Karpas-422 (cell line): ENCODE measurements around the gene ADAMTSL2. TPM values are rescaled to one million over a fixed set of nuclear protein-coding genes. Genes with fewer than 3 reads are reported as not detected.

Experiments
- DNase-seq: peaks from one replicate; pipeline ENCODE4 v3.0.0-alpha.2; 2015
- H2AFZ ChIP-seq: fragments of 200-600 bp; sonication (generic); 2 replicates; pipeline ENCODE4 v1.6.1; 2014; ENCODE audit warnings: antibody characterized with exemption, low read length, mixed read lengths
- H3K27ac ChIP-seq: fragments of 200-600 bp; sonication (generic); 2 replicates; pipeline ENCODE4 v1.5.1; 2014; ENCODE audit warnings: mild to moderate bottlenecking, low read length, moderate library complexity
- H3K27me3 ChIP-seq: fragments of 200-600 bp; sonication (generic); 2 replicates; pipeline ENCODE4 v1.6.1; 2014; ENCODE audit warnings: low read length, mixed read lengths
- H3K36me3 ChIP-seq: fragments of 200-600 bp; sonication (generic); 2 replicates; pipeline ENCODE4 v1.6.1; 2014; ENCODE audit warnings: low read length, mixed read lengths; ENCODE audit not compliant: insufficient read depth
- H3K4me1 ChIP-seq: fragments of 200-600 bp; sonication (generic); 2 replicates; pipeline ENCODE4 v1.6.1; 2014; ENCODE audit warnings: mild to moderate bottlenecking, low read length, mixed read lengths
- H3K4me2 ChIP-seq: fragments of 200-600 bp; sonication (generic); 2 replicates; pipeline ENCODE4 v1.6.1; 2014; ENCODE audit warnings: low read length, low read depth, mild to moderate bottlenecking; ENCODE audit not compliant: poor library complexity, severe bottlenecking
- H3K4me3 ChIP-seq: fragments of 200-600 bp; sonication (generic); 2 replicates; pipeline ENCODE4 v1.5.1; 2014; ENCODE audit warnings: mild to moderate bottlenecking, antibody characterized with exemption, low read length, mixed read lengths
- H3K79me2 ChIP-seq: fragments of 200-600 bp; sonication (generic); 2 replicates; pipeline ENCODE4 v1.6.1; 2014; ENCODE audit warnings: mild to moderate bottlenecking, low read length, mixed read lengths
- H3K9ac ChIP-seq: fragments of 200-600 bp; sonication (generic); 2 replicates; pipeline ENCODE4 v1.6.0; 2014; ENCODE audit warnings: low read length
- H3K9me2 ChIP-seq: fragments of 200-600 bp; sonication (generic), shearing (Covaris generic); replicated peaks from 2 replicates; pipeline ENCODE4 v1.6.0; 2014; ENCODE audit warnings: mild to moderate bottlenecking, low read length, moderate library complexity; ENCODE audit not compliant: insufficient read depth
- H3K9me3 ChIP-seq: fragments of 300-700, 200-600 bp; sonication (generic); 2 replicates; pipeline ENCODE4 v1.6.1; 2014; ENCODE audit warnings: low read length, mixed read lengths
- H4K20me1 ChIP-seq: fragments of 200-600 bp; sonication (generic); 2 replicates; pipeline ENCODE4 v1.6.1; 2014; ENCODE audit warnings: mild to moderate bottlenecking, antibody characterized with exemption, low read length, low read depth; ENCODE audit not compliant: insufficient read depth
- total RNA-seq: library from RNA; depleted of rRNA; stranded (reverse); fragments of >200 nt; shearing (Covaris generic); gene quantifications from 2 replicates; pipeline ENCODE4 v1.2.3, GENCODE V29; 2014; ENCODE audit warnings: low replicate concordance

The ADAMTSL2 gene
- total RNA-seq, 1 experiment from 2014 or later, result not detected

- H4K20me1 ChIP-seq, result no peaks in the 10 kb centered on the region
- no peak overlapping the region for H3K27ac ChIP-seq
- H3K79me2 ChIP-seq, result no peaks in the 10 kb centered on the region
- no peaks in the 10 kb centered on the region for H3K36me3 ChIP-seq
- H3K4me2 ChIP-seq, result no peak overlapping the region
- DNase-seq, result no peak
- no peak overlapping the region for H2AFZ ChIP-seq
- no peak overlapping the region for H3K9ac ChIP-seq
- no peaks in the 10 kb centered on the region for H3K27me3 ChIP-seq
- no peaks in the 10 kb centered on the region; the same call in 1 of the 2 replicates for H3K9me3 ChIP-seq
- no peak overlapping the region for H3K4me3 ChIP-seq
- no peaks in the 10 kb centered on the region for H3K4me1 ChIP-seq
- no peaks in the 10 kb centered on the region for H3K9me2 ChIP-seq
These were observed 26.5 kb upstream of the ADAMTSL2 start for GRCh38 chr9:133508046-133508445.

- H3K9me2 ChIP-seq, result no peaks in the 10 kb centered on the region
- no peaks in the 10 kb centered on the region for H3K79me2 ChIP-seq
- no peak overlapping the region for H3K4me3 ChIP-seq
- H3K9me3 ChIP-seq, result no peaks in the 10 kb centered on the region; the same call in 1 of the 2 replicates
- no peak overlapping the region for H3K9ac ChIP-seq
- DNase-seq, result no peak
- no peaks in the 10 kb centered on the region for H3K27me3 ChIP-seq
- no peak overlapping the region for H3K27ac ChIP-seq
- no peaks in the 10 kb centered on the region for H4K20me1 ChIP-seq
- H3K36me3 ChIP-seq, result no peaks in the 10 kb centered on the region
- no peaks in the 10 kb centered on the region for H3K4me1 ChIP-seq
- H2AFZ ChIP-seq, result no peak overlapping the region
- no peak overlapping the region for H3K4me2 ChIP-seq
These were observed 25.1 kb upstream of the ADAMTSL2 start for GRCh38 chr9:133509179-133510083.

GRCh38 chr9:133510926-133511505, 23.5 kb upstream of the ADAMTSL2 start:
- Histone ChIP-seq H3K4me1 (no peaks in the 10 kb centered on the region), H3K27ac (no peak overlapping the region), H3K9me2 (no peaks in the 10 kb centered on the region), H3K4me2 (no peak overlapping the region), H3K36me3 (no peaks in the 10 kb centered on the region), H3K27me3 (no peaks in the 10 kb centered on the region), H3K79me2 (no peaks in the 10 kb centered on the region), H3K4me3 (no peak overlapping the region), H2AFZ (no peak overlapping the region), H4K20me1 (no peaks in the 10 kb centered on the region), H3K9me3 (no peaks in the 10 kb centered on the region; the same call in 1 of the 2 replicates), H3K9ac (no peak overlapping the region)
- DNase-seq, result no peak

GRCh38 chr9:133511607-133512006, 22.9 kb upstream of the ADAMTSL2 start:
- Histone ChIP-seq H3K27me3 (no peaks in the 10 kb centered on the region), H3K79me2 (no peaks in the 10 kb centered on the region), H3K9me2 (no peaks in the 10 kb centered on the region), H3K4me1 (no peaks in the 10 kb centered on the region), H3K27ac (no peak overlapping the region), H4K20me1 (no peaks in the 10 kb centered on the region), H3K4me3 (no peak overlapping the region), H3K4me2 (no peak overlapping the region), H3K9ac (no peak overlapping the region), H2AFZ (no peak overlapping the region), H3K9me3 (no peaks in the 10 kb centered on the region; the same call in 1 of the 2 replicates), H3K36me3 (no peaks in the 10 kb centered on the region)
- no peak for DNase-seq

- no peaks in the 10 kb centered on the region for H3K79me2 ChIP-seq
- H3K4me3 ChIP-seq, result no peak overlapping the region
- no peak overlapping the region for H3K27ac ChIP-seq
- H3K9ac ChIP-seq, result no peak overlapping the region
- H3K4me2 ChIP-seq, result no peak overlapping the region
- no peaks in the 10 kb centered on the region for H4K20me1 ChIP-seq
- no peaks in the 10 kb centered on the region for H3K27me3 ChIP-seq
- H2AFZ ChIP-seq, result no peak overlapping the region
- H3K36me3 ChIP-seq, result no peaks in the 10 kb centered on the region
- H3K4me1 ChIP-seq, result no peaks in the 10 kb centered on the region
- H3K9me3 ChIP-seq, result no peaks in the 10 kb centered on the region; the same call in 1 of the 2 replicates
- H3K9me2 ChIP-seq, result no peaks in the 10 kb centered on the region
- DNase-seq, result no peak
These were observed 22.0 kb upstream of the ADAMTSL2 start for GRCh38 chr9:133512253-133513213.

GRCh38 chr9:133513214-133514100, 21.0 kb upstream of the ADAMTSL2 start:
- Histone ChIP-seq H3K36me3 (no peaks in the 10 kb centered on the region), H3K4me3 (no peak overlapping the region), H3K9me3 (no peaks in the 10 kb centered on the region; the same call in 1 of the 2 replicates), H3K4me2 (no peak overlapping the region), H3K4me1 (no peaks in the 10 kb centered on the region), H4K20me1 (no peaks in the 10 kb centered on the region), H3K9ac (no peak overlapping the region), H3K27me3 (no peaks in the 10 kb centered on the region), H2AFZ (no peak overlapping the region), H3K79me2 (no peaks in the 10 kb centered on the region), H3K27ac (no peak overlapping the region), H3K9me2 (no peaks in the 10 kb centered on the region)
- DNase-seq, result no peak

GRCh38 chr9:133514460-133515239, 19.9 kb upstream of the ADAMTSL2 start:
- Histone ChIP-seq H3K4me3 (no peak overlapping the region), H3K36me3 (no peaks in the 10 kb centered on the region), H4K20me1 (no peaks in the 10 kb centered on the region), H3K4me1 (no peaks in the 10 kb centered on the region), H3K4me2 (no peak overlapping the region), H3K9me3 (no peaks in the 10 kb centered on the region; the same call in 1 of the 2 replicates), H3K9ac (no peak overlapping the region), H3K9me2 (no peaks in the 10 kb centered on the region), H3K27ac (no peak overlapping the region), H3K79me2 (no peaks in the 10 kb centered on the region), H3K27me3 (no peaks in the 10 kb centered on the region), H2AFZ (no peak overlapping the region)
- no peak for DNase-seq
